Measurements from ENCODE around the gene MEGF11.
A peak's percentile ranks its signal among the peaks of the same experiment; 100 is the strongest.

MEGF11 gene

DNA sequence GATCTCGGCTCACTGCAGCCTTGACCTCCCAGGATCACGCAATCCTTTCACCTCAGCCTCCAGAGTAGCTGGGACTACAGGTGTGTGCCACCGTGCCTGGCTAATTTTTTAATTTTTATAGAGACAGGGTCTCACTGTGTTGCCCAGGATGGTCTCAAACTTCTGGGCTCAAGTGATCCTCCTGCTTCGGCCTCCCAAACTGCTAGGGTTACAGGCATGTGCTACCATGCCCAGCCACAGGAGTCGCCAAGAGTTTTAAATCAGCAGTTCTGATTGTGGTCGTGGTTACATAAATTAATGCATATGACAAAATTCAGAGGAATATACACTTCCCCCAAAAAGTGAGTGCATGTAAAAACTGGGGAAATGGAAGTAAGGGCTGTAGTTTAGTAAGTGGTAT, 32.9 kb downstream of the MEGF11 start:
- Histone ChIP-seq H3K4me3 (ENCODE audit: severe bottlenecking) (no peak overlapping the region), H3K27ac (ENCODE audit: poor library complexity, severe bottlenecking) (no peak overlapping the region), H3K9me3 (ENCODE audit: severe bottlenecking) (no peaks in the 10 kb centered on the region), H3K36me3 (ENCODE audit: low read depth) (no peaks in the 10 kb centered on the region), H3K4me1 (ENCODE audit: insufficient read depth, poor library complexity, severe bottlenecking) (no peaks in the 10 kb centered on the region), H3K27me3 (ENCODE audit: insufficient read depth, poor library complexity, severe bottlenecking) (no peaks in the 10 kb centered on the region)
- DNase-seq (ENCODE audit: low spot score), result peak; percentile 9
- no peak for ATAC-seq (ENCODE audit: low read depth)
- TF ChIP-seq, protein P1, sequence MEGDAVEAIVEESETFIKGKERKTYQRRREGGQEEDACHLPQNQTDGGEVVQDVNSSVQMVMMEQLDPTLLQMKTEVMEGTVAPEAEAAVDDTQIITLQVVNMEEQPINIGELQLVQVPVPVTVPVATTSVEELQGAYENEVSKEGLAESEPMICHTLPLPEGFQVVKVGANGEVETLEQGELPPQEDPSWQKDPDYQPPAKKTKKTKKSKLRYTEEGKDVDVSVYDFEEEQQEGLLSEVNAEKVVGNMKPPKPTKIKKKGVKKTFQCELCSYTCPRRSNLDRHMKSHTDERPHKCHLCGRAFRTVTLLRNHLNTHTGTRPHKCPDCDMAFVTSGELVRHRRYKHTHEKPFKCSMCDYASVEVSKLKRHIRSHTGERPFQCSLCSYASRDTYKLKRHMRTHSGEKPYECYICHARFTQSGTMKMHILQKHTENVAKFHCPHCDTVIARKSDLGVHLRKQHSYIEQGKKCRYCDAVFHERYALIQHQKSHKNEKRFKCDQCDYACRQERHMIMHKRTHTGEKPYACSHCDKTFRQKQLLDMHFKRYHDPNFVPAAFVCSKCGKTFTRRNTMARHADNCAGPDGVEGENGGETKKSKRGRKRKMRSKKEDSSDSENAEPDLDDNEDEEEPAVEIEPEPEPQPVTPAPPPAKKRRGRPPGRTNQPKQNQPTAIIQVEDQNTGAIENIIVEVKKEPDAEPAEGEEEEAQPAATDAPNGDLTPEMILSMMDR (IDR thresholded peaks at IDR 0.05; ENCODE audit: poor library complexity, severe bottlenecking), result no peak

DNA sequence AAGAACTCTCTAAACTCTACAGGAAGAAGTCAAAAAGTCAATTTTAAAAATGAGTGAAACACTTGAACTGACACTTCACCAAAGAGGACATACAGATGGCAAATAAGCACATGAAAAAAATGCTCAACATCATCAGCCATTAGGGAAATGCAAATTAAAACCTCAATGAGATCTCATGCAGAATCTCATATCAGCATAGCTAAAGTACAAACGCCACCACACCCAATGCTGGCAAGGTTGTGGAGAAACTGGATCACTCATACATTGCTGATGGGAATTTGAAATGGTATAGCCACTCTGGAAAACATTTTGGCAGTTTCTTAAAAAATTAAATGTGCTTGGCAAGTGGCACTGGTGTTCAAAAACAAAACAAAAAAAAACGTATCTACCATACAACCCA, 34.2 kb downstream of the MEGF11 start:
- H3K27ac ChIP-seq (ENCODE audit: poor library complexity, severe bottlenecking), result no peak overlapping the region
- H3K4me1 ChIP-seq (ENCODE audit: insufficient read depth, poor library complexity, severe bottlenecking), result no peaks in the 10 kb centered on the region
- no peak overlapping the region for H3K4me3 ChIP-seq (ENCODE audit: severe bottlenecking)
- no peaks in the 10 kb centered on the region for H3K9me3 ChIP-seq (ENCODE audit: severe bottlenecking)
- ATAC-seq (ENCODE audit: low read depth) (no peak), DNase-seq (ENCODE audit: low spot score) (peak; percentile 5)
- TF ChIP-seq, protein P1 (IDR thresholded peaks at IDR 0.05; ENCODE audit: poor library complexity, severe bottlenecking), result no peak
- H3K27me3 ChIP-seq (ENCODE audit: insufficient read depth, poor library complexity, severe bottlenecking), result no peaks in the 10 kb centered on the region
- H3K36me3 ChIP-seq (ENCODE audit: low read depth), result no peaks in the 10 kb centered on the region

DNA sequence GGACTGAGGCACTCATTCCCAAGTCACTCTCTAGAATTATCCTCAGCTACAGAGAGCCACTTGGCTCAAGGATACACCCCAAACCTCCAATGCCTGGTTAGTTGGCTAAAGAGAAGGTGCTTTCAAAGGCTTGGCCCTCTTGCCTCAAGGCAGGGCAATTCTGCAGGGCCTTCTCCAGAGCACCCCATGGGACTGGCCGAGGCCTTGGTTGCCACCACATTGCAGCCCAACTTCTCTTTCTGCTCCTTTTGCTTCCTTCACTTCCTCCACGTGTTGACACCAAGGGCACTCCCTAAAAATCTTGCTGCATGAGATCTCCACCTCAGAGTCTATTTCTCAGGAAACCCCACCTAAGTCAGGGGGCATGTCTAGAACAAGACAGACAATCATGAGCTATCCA, 36.7 kb downstream of the MEGF11 start:
- DNase-seq (ENCODE audit: low spot score), result peak; percentile 25
- H3K4me3 ChIP-seq (ENCODE audit: severe bottlenecking), result no peak overlapping the region
- H3K36me3 ChIP-seq (ENCODE audit: low read depth), result no peaks in the 10 kb centered on the region
- no peaks in the 10 kb centered on the region for H3K27me3 ChIP-seq (ENCODE audit: insufficient read depth, poor library complexity, severe bottlenecking)
- TF ChIP-seq, protein P1 (IDR thresholded peaks at IDR 0.05; ENCODE audit: poor library complexity, severe bottlenecking), result no peak
- no peak for ATAC-seq (ENCODE audit: low read depth)
- no peak overlapping the region for H3K27ac ChIP-seq (ENCODE audit: poor library complexity, severe bottlenecking)
- no peaks in the 10 kb centered on the region for H3K4me1 ChIP-seq (ENCODE audit: insufficient read depth, poor library complexity, severe bottlenecking)
- H3K9me3 ChIP-seq (ENCODE audit: severe bottlenecking), result no peaks in the 10 kb centered on the region

DNA sequence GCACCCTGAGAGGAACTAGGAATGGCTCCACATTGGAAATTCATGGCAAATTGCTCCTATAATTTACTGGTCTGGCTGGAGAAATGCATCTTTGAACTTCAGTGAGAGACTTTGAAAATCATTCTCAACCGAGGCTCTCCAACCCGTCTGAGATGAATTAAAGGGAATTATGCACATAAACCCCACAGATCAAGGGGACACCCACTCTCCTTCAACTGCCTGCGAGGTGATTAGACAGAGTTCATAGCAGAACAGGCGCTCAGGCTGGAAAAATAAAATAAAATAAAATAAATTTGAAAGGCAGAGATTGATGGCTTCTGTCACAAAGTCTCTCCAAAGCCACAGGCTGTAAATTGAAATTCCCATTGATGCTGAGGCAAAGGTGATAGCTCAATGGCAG, 37.7 kb downstream of the MEGF11 start:
- ATAC-seq (ENCODE audit: low read depth), result no peak

DNA sequence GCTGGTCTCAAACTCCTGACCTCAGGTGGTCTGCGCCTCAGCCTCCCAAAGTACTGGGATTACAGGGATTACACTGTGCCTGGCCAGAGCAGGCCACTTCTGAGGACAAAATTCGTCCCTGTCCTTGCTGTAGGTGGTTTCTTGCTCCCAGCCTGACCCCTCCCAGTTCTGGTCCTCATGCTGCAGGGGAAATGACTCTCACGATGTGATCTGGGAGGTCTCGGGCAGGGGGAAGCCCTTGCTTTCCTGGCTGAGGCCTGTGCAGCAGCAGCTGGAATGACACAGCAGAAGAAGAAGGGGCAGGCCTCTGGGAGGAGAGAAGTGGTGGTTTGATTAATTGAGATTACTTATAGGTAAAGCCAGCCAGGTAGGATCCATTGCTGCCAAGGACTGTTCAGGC, 39.3 kb downstream of the MEGF11 start:
- TF ChIP-seq, protein P1 (IDR thresholded peaks at IDR 0.05; ENCODE audit: poor library complexity, severe bottlenecking), result no peak
- H3K27me3 ChIP-seq (ENCODE audit: insufficient read depth, poor library complexity, severe bottlenecking), result no peaks in the 10 kb centered on the region
- ATAC-seq (ENCODE audit: low read depth), result no peak

More for the DNA sequence above, 37.7 kb downstream of the MEGF11 start:
- Histone ChIP-seq H3K4me3 (ENCODE audit: severe bottlenecking) (no peak overlapping the region), H3K27ac (ENCODE audit: poor library complexity, severe bottlenecking) (no peak overlapping the region), H3K27me3 (ENCODE audit: insufficient read depth, poor library complexity, severe bottlenecking) (no peaks in the 10 kb centered on the region), H3K4me1 (ENCODE audit: insufficient read depth, poor library complexity, severe bottlenecking) (no peaks in the 10 kb centered on the region), H3K36me3 (ENCODE audit: low read depth) (no peaks in the 10 kb centered on the region), H3K9me3 (ENCODE audit: severe bottlenecking) (no peaks in the 10 kb centered on the region)
- DNase-seq (ENCODE audit: low spot score), result no peak
- TF ChIP-seq, protein P1 (IDR thresholded peaks at IDR 0.05; ENCODE audit: poor library complexity, severe bottlenecking), result no peak

More for the DNA sequence above, 39.3 kb downstream of the MEGF11 start:
- peak; percentile 47 for DNase-seq (ENCODE audit: low spot score)
- H3K9me3 ChIP-seq (ENCODE audit: severe bottlenecking), result no peaks in the 10 kb centered on the region
- H3K36me3 ChIP-seq (ENCODE audit: low read depth), result no peaks in the 10 kb centered on the region
- no peak overlapping the region for H3K27ac ChIP-seq (ENCODE audit: poor library complexity, severe bottlenecking)
- no peak overlapping the region for H3K4me3 ChIP-seq (ENCODE audit: severe bottlenecking)
- no peaks in the 10 kb centered on the region for H3K4me1 ChIP-seq (ENCODE audit: insufficient read depth, poor library complexity, severe bottlenecking)

All from RWPE2 (cell line).